T1000 (cell line): ENCODE data around the gene PRDM15.

Source experiments
- DNase-seq: peaks from one replicate; lab custom pipeline; 2025; ENCODE audit warnings: mixed read lengths; lab: John Stamatoyannopoulos, UW

PRDM15 gene

GRCh38 chr21:41778930-41779600 is 100.1 kb downstream of the PRDM15 start:
- no peak for DNase-seq

GRCh38 chr21:41777951-41778815 is 101.0 kb downstream of the PRDM15 start:
- peak; percentile 70 for DNase-seq

GRCh38 chr21:41776778-41777177 is 102.4 kb downstream of the PRDM15 start:
- DNase-seq: no peak

GRCh38 chr21:41775149-41775472 is 104.0 kb downstream of the PRDM15 start:
- DNase-seq: no peak

- DNase-seq: no peak
These were observed 104.5 kb downstream of the PRDM15 start for GRCh38 chr21:41774467-41775148.

- no peak for DNase-seq
These were observed 106.6 kb downstream of the PRDM15 start for GRCh38 chr21:41772351-41773080.

- no peak for DNase-seq
These were observed 107.6 kb downstream of the PRDM15 start for GRCh38 chr21:41771625-41771945.

GRCh38 chr21:41770901-41771624 is 108.1 kb downstream of the PRDM15 start:
- DNase-seq: no peak

GRCh38 chr21:41769933-41770332 is 109.2 kb downstream of the PRDM15 start:
- DNase-seq: no peak

GRCh38 chr21:41769521-41769920 is 109.6 kb downstream of the PRDM15 start:
- no peak for DNase-seq

- no peak for DNase-seq
These were observed 110.0 kb downstream of the PRDM15 start for GRCh38 chr21:41769111-41769510.

GRCh38 chr21:41768437-41769042 is 110.6 kb downstream of the PRDM15 start:
- DNase-seq: peak; percentile 37

GRCh38 chr21:41767606-41768436 is 111.3 kb downstream of the PRDM15 start:
- DNase-seq: no peak

GRCh38 chr21:41766883-41767605 is 112.1 kb downstream of the PRDM15 start, which contains the start of gene RIPK4:
Gene RIPK4 (minus strand): TSS chr21:41767052. CDS start chr21:41767041, 11 bp downstream.
- peak; percentile 34 for DNase-seq

GRCh38 chr21:41765973-41766882 is 112.9 kb downstream of the PRDM15 start:
- no peak for DNase-seq

- no peak for DNase-seq
These were observed 113.7 kb downstream of the PRDM15 start for GRCh38 chr21:41765420-41765821.

- DNase-seq: no peak
These were observed 114.4 kb downstream of the PRDM15 start for GRCh38 chr21:41764558-41765419.
